HG02623 (cell line): ENCODE measurements around the gene CCNF.
A peak's percentile ranks its signal among the peaks of the same experiment; 100 is the strongest.
"Not testable (repeated sequence)": the region's sequence is repeated elsewhere in the genome, so short reads cannot be mapped to it uniquely, and the experiment has no call there.

Experiments used
- ATAC-seq: cut with Tn5 transposase; IDR thresholded peaks from one replicate; pipeline ENCODE4 v1.9.1; 2021; ENCODE audit warnings: moderate library complexity; ENCODE audit not compliant: unreplicated experiment

Gene CCNF

DNA sequence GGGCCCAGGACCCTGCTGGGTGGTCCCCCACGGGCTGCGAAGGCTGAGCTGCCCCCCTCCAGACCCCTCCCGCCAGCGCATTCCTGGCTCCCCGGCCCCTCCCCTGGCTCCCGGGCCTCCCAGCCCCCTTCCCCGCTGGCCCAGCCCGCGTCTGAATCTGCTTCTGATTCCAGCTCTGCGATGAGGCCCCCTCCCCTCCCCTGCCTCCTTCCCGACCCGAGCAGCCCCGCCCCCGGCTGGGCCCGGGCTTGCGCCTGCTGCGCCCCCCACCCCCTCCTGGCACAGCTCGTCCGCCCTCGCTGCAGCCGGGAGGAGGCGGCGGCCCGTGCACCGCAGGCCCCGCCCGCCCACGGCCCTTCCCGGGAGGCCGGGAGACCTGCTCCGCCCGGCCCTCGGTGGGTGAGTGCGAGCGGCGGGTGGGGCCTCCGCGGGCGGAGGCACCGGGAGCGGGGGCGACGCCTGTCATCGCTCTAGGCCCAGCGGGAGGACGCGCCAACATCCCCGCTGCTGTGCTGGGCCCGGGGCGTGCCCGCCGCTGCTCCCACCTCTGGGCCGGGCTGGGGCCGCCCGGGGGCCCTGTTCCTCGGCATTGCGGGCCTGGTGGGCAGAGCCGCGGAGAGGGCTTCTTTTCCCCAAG lies 41.9 kb downstream of the CCNF start, which contains the start of gene NTN3:
Gene NTN3 (plus strand): TSS at position 282 of the 637 bp plus-strand sequence. CDS start 405 bp downstream, outside the sequence.
- no peak for ATAC-seq

DNA sequence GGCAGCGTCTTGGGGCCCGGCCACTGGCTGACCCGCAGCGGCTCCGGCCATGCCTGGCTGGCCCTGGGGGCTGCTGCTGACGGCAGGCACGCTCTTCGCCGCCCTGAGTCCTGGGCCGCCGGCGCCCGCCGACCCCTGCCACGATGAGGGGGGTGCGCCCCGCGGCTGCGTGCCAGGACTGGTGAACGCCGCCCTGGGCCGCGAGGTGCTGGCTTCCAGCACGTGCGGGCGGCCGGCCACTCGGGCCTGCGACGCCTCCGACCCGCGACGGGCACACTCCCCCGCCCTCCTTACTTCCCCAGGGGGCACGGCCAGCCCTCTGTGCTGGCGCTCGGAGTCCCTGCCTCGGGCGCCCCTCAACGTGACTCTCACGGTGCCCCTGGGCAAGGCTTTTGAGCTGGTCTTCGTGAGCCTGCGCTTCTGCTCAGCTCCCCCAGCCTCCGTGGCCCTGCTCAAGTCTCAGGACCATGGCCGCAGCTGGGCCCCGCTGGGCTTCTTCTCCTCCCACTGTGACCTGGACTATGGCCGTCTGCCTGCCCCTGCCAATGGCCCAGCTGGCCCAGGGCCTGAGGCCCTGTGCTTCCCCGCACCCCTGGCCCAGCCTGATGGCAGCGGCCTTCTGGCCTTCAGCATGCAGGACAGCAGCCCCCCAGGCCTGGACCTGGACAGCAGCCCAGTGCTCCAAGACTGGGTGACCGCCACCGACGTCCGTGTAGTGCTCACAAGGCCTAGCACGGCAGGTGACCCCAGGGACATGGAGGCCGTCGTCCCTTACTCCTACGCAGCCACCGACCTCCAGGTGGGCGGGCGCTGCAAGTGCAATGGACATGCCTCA lies 42.6 kb downstream of the CCNF start:
- ATAC-seq: no peak

DNA sequence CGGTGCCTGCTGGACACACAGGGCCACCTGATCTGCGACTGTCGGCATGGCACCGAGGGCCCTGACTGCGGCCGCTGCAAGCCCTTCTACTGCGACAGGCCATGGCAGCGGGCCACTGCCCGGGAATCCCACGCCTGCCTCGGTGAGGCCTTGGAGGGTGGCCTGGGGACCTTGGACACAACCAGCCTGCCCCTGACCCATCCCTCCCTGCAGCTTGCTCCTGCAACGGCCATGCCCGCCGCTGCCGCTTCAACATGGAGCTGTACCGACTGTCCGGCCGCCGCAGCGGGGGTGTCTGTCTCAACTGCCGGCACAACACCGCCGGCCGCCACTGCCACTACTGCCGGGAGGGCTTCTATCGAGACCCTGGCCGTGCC lies 43.2 kb downstream of the CCNF start:
- ATAC-seq: no peak

DNA sequence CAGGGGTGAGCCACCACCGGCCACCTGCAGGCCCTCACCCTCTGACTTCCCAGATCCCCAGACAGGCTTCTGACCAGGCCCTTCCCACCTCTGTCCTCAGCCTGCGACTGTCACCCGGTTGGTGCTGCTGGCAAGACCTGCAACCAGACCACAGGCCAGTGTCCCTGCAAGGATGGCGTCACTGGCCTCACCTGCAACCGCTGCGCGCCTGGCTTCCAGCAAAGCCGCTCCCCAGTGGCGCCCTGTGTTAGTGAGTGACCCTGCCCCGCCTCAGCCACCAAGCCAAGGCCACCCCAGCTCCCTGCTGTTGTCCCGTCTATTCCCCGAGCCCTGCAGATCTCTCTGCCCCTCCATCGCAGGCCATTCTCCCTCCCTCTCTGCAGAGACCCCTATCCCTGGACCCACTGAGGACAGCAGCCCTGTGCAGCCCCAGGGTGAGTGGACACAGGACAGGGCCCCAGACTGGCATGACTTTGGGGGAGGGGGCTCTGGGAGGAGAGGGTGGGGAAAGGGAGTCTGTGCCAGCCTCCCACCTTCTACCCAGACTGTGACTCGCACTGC lies 43.7 kb downstream of the CCNF start:
- no peak for ATAC-seq

DNA sequence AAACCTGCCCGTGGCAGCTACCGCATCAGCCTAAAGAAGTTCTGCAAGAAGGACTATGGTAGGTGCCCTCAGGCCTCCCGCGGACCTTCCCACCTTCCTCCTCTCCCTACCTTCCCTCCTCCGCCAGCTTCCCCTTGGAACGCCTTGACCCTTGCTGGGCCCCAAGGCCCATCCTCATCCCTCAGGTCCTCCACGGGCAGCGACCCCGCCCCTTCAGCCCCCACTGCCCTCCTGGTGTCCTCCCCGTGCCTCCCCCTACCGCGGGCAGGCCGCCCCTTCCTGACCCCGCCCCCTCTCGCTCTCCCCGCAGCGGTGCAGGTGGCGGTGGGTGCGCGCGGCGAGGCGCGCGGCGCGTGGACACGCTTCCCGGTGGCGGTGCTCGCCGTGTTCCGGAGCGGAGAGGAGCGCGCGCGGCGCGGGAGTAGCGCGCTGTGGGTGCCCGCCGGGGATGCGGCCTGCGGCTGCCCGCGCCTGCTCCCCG lies 44.2 kb downstream of the CCNF start:
- no peak for ATAC-seq

DNA sequence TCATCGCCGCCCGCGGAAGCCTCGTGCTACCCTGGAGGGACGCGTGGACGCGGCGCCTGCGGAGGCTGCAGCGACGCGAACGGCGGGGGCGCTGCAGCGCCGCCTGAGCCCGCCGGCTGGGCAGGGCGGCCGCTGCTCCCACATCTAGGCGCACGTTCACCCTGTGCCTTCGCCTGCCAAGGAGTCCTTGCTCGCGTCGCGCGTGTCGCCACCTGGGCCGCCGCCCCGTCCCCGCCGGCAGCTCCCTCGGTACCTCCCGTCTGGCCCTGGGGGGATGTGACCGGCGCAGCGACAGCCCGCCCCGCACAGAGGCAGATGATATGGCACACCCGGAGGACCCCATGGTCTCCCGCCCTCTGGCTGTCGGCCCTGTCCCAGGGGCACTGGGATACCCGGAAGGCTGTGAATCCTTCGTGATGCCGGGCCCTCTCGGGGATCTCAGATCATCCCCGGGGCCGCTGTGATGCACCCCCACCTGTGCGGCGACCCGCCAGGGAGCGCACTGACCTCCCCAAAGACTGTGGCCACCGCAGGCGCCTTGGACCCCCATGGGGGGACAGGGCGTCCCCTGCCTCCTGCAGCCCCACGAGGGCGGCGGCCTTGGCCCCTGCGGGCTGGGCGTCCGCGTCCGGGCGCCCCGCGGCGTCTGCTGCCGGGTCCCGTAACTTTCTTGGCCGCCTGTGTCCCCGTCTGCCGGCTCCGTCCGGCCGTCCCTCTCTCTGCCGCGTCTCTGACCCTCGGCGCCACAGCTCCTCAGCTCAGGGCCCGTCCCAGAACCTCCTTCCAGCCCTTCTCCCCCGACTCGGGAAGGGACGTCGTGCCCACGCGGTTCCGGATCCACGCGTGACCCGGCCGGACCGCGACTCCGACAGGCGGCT lies 45.0 kb downstream of the CCNF start:
- no peak for ATAC-seq

DNA sequence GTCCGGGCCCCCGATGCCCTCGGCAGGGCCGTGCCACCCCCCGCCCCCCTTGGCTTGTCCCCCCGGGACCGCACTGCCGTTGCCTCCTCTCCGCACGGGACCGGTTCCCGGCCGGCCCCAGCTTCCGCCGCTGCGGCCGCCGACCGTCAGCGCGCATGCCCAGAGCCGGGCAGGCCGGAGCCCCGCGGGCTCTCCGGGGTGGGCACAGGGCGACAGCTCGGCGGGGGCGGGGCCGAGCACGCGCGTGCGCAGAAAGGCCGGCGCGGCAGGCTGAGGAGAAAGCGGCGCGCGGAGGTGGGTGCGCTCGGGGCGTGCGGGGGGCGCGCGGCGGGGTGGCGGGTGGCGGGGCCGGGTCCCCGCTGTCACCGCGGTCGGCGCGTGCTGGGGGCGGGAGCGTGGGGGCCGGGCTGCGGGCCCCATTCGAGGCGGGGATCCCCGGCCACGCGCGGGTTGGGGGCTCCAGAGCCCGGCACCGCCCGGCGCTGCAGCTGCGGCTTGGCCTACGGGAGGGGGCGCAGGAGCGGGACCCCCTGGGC lies 45.7 kb downstream of the CCNF start, which contains the start of gene TBC1D24:
Gene TBC1D24 (plus strand): TSS at position 251 of the 536 bp plus-strand sequence. CDS start 21,022 bp downstream, outside the sequence.
- ATAC-seq: peak; percentile 48

DNA sequence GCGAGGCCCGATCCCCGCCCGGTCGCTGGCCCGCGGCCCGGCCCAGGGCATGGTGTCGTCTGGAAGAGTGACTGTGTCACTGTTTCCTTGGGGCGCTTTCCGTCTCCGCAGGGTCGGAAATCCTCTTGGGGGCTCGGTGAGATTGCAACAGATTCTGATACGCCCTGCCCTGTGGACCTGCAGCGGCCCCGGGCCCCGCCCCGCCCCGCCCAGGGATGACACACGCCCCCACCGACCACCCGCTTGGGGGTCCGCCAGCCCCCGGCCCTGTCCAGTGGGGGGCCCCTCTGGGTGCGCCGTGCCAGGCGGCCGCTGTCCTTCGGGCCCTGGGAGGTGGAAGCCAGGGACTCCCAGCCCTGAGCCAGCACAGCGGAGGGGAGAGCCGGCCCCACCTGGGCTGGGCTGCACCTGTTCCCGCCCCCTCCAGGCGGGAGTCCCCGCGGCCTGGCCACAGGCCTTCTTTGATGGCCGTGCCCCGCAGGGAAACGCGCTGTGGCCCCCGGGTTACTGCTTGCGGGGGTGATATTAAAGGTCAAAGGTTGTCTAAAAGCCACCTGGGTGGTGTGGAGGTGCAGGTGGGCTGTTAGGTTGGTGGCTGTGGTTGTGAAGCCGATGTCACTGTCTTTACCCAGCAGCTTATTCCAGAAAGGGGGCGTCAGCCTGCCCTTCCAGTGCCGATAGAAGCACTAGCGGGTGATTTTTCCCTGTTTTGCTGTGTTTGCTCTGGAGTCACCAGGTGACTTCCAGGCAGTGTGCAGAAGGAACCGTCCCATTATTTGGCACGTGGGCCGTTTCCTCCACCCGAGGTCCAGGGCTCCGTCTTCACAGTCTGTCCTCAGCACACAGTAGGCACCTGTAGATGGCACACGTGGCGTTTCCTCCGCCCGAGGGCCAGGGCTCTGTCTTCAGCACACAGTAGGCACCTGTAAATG lies 46.4 kb downstream of the CCNF start:
- ATAC-seq: no peak

DNA sequence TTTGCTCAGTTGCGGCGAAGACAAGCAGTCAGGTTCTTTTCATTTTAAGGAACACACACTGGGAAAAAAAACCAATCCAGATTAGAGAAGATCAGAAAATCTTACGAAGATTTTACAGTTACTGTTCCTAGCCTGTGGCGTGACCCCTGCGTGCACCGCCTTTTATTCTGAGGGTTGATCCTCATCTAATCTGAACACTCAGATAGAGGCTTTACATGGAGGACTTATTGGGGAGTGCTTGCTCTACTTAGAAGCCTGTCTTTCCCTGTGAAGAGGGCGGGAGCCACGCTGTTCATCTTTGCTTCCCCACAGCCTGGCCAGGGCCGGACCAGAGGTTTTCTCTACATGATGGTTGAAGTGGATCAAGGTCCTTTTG lies 47.1 kb downstream of the CCNF start:
- no peak for ATAC-seq

DNA sequence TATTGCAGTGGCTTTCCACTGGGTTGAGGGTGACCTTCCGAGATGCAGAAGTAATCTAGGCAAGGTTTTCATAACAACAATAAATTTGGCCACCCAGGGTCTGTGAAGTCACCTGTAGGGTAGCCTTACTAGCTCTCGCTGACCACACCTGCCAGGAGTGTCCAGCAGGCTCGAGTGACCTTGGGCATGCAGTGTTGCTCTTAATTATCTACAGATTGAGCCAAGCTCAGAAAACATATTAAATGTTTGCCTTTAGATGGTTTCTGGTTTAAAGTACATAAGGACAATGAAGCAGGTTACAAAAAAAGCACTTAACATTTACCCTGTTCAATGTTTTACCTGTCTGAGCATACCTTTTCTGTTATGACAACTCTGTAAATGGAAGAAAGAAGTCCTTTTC lies 47.5 kb downstream of the CCNF start:
- no peak for ATAC-seq

DNA sequence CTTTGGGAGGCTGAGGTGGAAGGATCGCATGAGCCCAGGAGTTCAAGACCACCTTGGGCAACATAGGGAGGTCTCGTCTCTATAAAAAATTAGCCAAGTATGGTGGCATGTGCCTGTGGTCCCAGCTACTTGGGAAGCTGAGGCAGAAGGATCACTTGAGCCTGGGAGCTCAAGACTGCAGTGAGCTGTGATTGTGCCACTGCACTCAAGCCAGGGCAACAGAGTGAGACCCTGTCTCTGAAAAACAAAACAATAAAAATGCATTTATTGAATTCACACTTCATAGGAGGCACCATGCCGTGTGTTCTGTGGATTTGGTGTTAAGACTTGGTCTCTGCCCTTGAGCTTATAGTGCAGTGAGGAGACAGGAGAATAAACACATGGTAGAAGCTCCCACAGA lies 48.1 kb downstream of the CCNF start:
- no peak for ATAC-seq

DNA sequence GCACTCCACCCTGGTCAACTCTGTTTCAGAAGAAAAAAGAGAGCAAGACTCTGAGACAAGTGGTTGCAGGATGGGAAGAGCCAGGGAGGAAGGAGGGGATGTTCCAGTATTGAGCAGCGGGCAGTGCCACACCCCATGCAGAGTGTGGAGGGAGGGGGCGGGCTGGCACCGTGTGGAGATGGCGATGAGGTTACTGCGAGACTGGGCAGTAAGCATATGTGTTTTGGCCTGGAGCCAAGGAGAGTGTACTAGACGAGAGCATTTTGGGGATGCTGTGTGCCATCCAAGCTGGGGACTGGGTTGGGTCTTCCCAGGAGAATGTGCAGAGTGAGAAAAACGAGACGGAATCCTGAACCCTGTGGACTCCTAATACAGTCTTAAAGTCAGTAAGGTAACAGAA lies 49.0 kb downstream of the CCNF start:
- ATAC-seq: no peak

DNA sequence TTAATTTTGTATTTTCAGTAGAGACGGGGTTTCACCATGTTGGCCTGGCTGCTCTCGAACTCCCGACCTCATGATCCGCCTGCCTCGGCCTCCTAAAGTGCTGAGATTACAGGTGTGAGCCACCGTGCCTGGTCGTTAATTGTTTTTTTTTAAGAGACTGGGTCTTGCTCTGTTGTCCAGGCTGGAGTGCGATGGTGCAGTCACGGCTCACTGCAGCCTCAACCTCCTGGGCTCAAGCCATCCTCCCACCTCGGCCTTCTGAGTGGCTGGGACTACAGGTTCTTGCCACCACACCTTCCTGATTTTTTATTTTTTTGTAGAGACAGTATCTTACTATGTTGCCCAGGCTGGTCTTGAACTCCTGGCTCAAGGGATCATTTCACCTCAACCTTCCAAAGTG lies 50.7 kb downstream of the CCNF start:
- not testable (repeated sequence) for ATAC-seq

DNA sequence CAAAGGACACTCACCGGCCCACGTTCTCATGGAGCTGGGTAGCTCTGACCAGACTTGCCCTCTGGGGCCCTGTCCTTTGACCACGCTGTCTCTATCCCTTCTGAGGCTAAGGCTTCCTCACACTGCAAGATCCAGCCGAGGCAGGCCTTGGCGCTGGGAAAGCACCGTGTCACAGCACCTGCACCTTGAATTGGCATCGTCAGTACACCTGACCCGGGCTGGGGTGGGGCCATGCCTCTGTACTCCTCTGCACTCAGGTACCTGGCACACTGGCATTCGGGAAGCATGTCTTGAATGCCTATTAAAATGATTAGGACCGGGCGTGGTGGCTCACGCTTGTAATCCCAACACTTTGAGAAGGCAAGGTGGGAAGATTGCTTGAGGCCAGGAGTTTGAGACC lies 51.7 kb downstream of the CCNF start:
- ATAC-seq: no peak

DNA sequence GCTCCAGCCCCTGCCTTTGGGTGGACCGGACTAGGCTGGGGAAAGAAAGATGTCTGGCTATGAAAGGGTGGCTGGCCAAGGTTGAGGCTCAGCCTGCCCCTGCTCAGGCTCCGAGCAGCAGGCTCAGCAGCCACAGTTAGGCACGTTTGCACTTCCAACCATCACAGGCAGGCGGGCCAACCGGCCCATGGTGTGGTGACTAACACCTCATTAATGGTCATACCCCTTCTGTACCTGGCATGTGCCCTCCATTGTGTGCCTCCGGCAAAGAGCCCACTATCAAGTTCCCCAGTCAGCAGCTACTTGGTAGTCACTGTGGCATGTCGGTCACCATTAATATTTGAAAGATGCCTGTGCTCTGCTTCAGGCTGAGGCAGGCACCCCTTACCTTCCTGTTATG lies 52.4 kb downstream of the CCNF start:
- ATAC-seq: no peak

DNA sequence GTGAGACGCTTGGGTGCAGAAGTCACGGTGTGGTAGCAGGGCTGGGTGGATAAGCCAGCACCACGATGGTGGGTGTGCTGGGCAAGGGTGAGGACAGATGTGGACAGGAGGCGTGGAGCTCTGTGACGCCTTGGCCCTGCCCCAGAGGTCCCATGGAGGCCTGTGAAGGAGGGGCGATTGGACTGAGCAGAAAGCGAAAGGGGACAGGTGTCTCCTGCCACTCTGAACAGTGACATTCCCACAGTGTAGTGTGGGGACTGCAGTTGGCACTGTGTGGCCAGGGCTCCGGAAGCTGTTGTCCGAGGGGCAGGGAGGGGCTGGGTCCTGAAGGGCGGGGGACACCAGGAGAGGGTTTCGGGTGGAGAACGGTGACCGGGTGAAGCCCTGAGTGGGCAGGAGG lies 53.0 kb downstream of the CCNF start:
- ATAC-seq: no peak

DNA sequence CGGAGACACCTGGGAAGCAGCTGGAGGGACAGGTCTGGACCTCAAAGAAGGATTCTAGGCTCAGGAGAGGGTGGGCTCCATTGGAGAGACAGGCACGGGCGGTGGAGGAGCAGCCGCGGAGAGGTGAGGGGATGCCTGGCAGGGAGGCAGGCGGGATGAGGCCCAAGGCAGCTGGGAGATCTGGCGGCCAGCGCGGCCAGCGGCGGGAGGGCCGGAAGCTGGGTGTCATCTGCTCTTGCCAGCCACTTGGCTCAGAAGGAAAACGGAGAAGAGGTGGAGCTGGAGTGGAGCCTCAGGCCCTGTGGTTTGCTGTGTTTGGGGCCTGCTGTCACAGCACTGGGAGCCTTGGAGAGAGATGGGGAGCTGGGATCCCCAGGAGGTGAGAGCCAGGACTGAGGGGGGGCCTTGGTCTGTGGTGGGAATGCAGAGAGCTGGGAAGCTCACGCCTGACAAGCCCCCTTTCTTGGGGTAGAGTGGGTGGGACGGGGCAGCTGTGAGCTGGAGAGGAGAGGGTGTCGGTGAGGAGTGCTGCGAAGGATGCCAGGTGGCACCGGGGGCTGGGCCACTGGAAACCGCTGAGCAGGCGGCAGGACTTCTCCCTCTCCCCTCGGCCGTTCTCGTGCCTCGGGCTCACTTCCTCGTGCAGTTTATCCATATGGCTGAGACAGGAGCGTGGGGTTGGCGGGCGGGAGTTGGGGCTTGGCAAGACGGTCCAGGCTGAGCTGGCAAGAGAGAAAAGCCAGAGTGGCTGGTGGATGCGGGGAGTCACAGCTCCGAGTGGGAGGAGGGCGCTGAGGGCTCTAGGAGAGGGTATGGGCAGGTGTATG lies 53.7 kb downstream of the CCNF start:
- ATAC-seq: no peak

DNA sequence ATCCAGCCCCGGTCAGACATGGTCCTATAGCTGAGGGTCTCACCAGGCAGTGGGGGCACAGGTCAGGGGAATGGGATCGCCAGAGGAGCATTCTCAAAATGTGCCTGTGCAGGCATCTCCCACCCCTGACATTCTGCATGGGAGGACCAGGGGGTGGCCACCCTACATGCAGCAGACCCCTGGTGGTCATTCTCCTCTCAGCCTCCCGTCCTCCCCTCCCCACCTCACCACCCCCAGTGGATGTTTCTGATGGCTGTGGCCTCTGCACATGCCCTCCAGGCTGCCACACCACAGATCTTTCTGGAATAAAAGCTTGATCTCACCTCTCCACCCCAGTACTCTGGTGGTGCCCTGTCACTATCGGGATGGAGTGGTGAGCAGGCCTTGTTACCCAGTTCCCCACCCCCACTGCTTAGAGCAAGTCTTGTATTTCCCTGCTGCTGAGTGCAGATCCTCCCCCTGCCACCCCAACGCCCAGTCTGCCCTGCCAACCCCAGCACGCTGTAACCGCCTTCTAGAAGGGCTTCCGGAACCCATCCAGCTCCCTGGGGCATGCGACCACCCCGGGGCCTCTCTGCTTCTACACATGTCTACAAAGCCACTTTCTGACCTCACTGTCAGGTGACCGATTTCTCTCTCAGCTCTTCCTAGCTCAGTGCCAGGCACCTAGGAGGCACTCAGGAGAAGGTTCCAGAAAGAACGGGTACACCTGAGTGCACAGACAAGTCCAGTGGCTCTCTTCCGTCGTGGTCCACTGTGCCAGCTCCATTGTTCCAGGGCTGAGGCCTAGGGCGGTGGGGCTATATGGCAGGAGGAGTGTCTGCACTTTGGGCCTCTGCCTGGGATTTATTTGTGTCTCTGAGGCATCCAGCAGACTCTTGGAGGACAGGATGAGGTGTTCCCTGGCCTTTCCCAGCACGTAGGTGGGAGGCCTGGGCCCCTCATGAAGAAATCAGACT lies 55.0 kb downstream of the CCNF start:
- ATAC-seq: no peak
